ENCODE measurements around the gene MED26.

MED26 gene

GRCh38 chr19:16571283-16571682, 56.7 kb downstream of the MED26 start (continued):
- peak; percentile 57; the same call in 1 of the 2 replicates for TF ChIP-seq GLIS1 (tag by site-specific recombination; IDR thresholded peaks at IDR 0.05)

GRCh38 chr19:16569609-16570320, 58.2 kb downstream of the MED26 start:
- POLR2A ChIA-PET: interaction anchor here (0.6 to 1.5 kb wide), 2 partner anchors 27 to 90 kb away, joined by 3 to 4 read pairs; partner anchors contain the start of gene SMIM7
- no peak overlapping the region for H3K27ac ChIP-seq (ENCODE audit: extremely low read depth, low read depth, low read length)
- H3K4me3 ChIP-seq (ENCODE audit: low read depth, low read length): no peak overlapping the region
- H3K9me3 ChIP-seq (ENCODE audit: control insufficient read depth, insufficient read depth, low read depth, low read length): no peaks in the 10 kb centered on the region
- CTCF ChIA-PET: interaction anchor here (0.6 kb wide), 1 partner anchor 45 kb away, joined by 3 read pairs; no protein-coding TSS in a partner anchor
- H3K4me1 ChIP-seq (ENCODE audit: control insufficient read depth, insufficient read depth, low read length): peaks cover 2% of the 10 kb centered on the region; the same call in 1 of the 2 replicates
- peaks cover 13 to 48% of the 10 kb centered on the region in 2 experiments; a peak in 2 of 3 replicates for H3K36me3 ChIP-seq (ENCODE audit: control insufficient read depth in 2 of 2, insufficient read depth in 1 of 2, low read length in 2 of 2)
- TF ChIP-seq ZNF600 (tag by site-specific recombination; IDR thresholded peaks at IDR 0.05) (peak; percentile 100), ZNF660 (tag by site-specific recombination; IDR thresholded peaks at IDR 0.05) (peak; percentile 89), GLI4 (tag by site-specific recombination; IDR thresholded peaks at IDR 0.05) (no peak), KLF7 (tag by site-specific recombination; IDR thresholded peaks at IDR 0.05; ENCODE audit: borderline replicate concordance) (no peak), INSM2 (tag by site-specific recombination; IDR thresholded peaks at IDR 0.05) (0 out of 2 replicates have a peak, but pooled peaks have one; percentile 8), ZFP69B (tag by site-specific recombination; IDR thresholded peaks at IDR 0.05) (0 out of 2 replicates have a peak, but pooled peaks have one; percentile 30), ZSCAN5A (tag by site-specific recombination; IDR thresholded peaks at IDR 0.05) (no peak), ZNF629 (tag by site-specific recombination; IDR thresholded peaks at IDR 0.05) (peak; percentile 98), KLF17 (tag by site-specific recombination; IDR thresholded peaks at IDR 0.05) (peak; percentile 56; the same call in 1 of the 2 replicates), TSHZ1 (tag by site-specific recombination; IDR thresholded peaks at IDR 0.05; ENCODE audit: borderline replicate concordance) (0 out of 2 replicates have a peak, but pooled peaks have one; percentile 8), ZNF398 (tag by site-specific recombination; IDR thresholded peaks at IDR 0.05) (peak; percentile 35), ZNF558 (tag by site-specific recombination; IDR thresholded peaks at IDR 0.05) (0 out of 2 replicates have a peak, but pooled peaks have one; percentile 33), ZNF121 (tag by site-specific recombination; IDR thresholded peaks at IDR 0.05) (0 out of 2 replicates have a peak, but pooled peaks have one; percentile 18), ZNF10 (tag by site-specific recombination; IDR thresholded peaks at IDR 0.05) (peak; percentile 94), ZNF76 (tag by site-specific recombination; IDR thresholded peaks at IDR 0.05; ENCODE audit: borderline replicate concordance, low read depth) (peak; percentile 43; the same call in 1 of the 2 replicates), GLIS1 (tag by site-specific recombination; IDR thresholded peaks at IDR 0.05) (peak; percentile 85), ZEB2 (tag by site-specific recombination; IDR thresholded peaks at IDR 0.05) (peak; percentile 81), SP3 (tag by site-specific recombination; IDR thresholded peaks at IDR 0.05) (0 out of 2 replicates have a peak, but pooled peaks have one; percentile 32), ZNF335 (tag by site-specific recombination; conservative IDR thresholded peaks at IDR 0.05) (peak; percentile 66), ZNF292 (tag by site-specific recombination; IDR thresholded peaks at IDR 0.05; ENCODE audit: borderline replicate concordance, low read depth) (no peak), ZNF621 (tag by site-specific recombination; IDR thresholded peaks at IDR 0.05) (no peak), ZNF2 (tag by site-specific recombination; IDR thresholded peaks at IDR 0.05) (0 out of 2 replicates have a peak, but pooled peaks have one; percentile 41), ZNF623 (tag by site-specific recombination; IDR thresholded peaks at IDR 0.05) (no peak)

All from HEK293 (cell line).